Upper lobe of left lung (tissue), 6 donors: ENCODE results near the gene SHANK3. TPM values are rescaled to one million over a fixed set of nuclear protein-coding genes. Genes with fewer than 3 reads are reported as not detected.

ENCODE experiments used
- ATAC-seq, 2 donors: fragments of 200-7000 bp; cut with Tn5 transposase; one replicate each; pipeline ENCODE4 v1.9.1; 2022; ENCODE audit warnings: mild to moderate bottlenecking in 2 of 2, moderate library complexity in 2 of 2; ENCODE audit not compliant: low FRiP score in 2 of 2
- DNase-seq, 2 donors: peaks; one replicate each; pipeline ENCODE4 v3.0.0-alpha.2; 2019 to 2020
- H3K27ac ChIP-seq, 4 donors: fragments of 200-600 bp; sonication (generic); one replicate each; pipeline ENCODE4 v1.5.1; 2016 to 2019
- H3K27me3 ChIP-seq, 4 donors: fragments of 200-600 bp; sonication (generic); one replicate each; pipeline ENCODE4 v1.5.1; 2017 to 2019
- H3K36me3 ChIP-seq, 4 donors: fragments of 200-600 bp; sonication (generic); one replicate each; pipeline ENCODE4 v1.5.1; 2016 to 2019
- H3K4me1 ChIP-seq, 4 donors: fragments of 200-600 bp; sonication (generic); one replicate each; pipeline ENCODE4 v1.5.1; 2018 to 2019
- H3K4me3 ChIP-seq, 4 donors: fragments of 200-600 bp; sonication (generic); one replicate each; pipeline ENCODE4 v1.5.1; 2017 to 2019; ENCODE audit warnings: mild to moderate bottlenecking in 2 of 4, moderate library complexity in 1 of 4
- H3K9me3 ChIP-seq, 4 donors: fragments of 200-600 bp; sonication (generic); one replicate each; pipeline ENCODE4 v1.5.1; 2018 to 2019
- EP300 ChIP-seq, 4 donors: sonication (generic); formaldehyde crosslinking; IDR thresholded peaks; one replicate each; pipeline ENCODE4 v1.5.1; 2017; ENCODE audit warnings: antibody characterized with exemption in 4 of 4, control low read depth in 2 of 4
- POLR2A ChIP-seq, 4 donors: fragments of 450-650 bp; IDR thresholded peaks; one replicate each; pipeline ENCODE4 v1.5.1; 2016 to 2017; ENCODE audit warnings: antibody characterized with exemption in 4 of 4, mild to moderate bottlenecking in 2 of 4
- POLR2AphosphoS5 ChIP-seq, 2 donors: sonication (generic); formaldehyde crosslinking; IDR thresholded peaks; one replicate each; pipeline ENCODE4 v1.5.1; 2017; ENCODE audit warnings: antibody characterized with exemption in 2 of 2
- WGBS, 2 donors: methylation state at CpG; one replicate each; pipeline ENCODE4 v1.1.5; 2017 to 2018; 5-methylcytosine and 5-hydroxymethylcytosine counted together
- total RNA-seq, 6 donors: library from RNA; depleted of rRNA in 4 of 6; stranded (reverse); fragments of >200 nt in 4 of 6; gene quantifications; one replicate each; pipeline versions ENCODE4 v1.1.0 to v1.2.1, GENCODE V29; 2016 to 2021
- TF ChIP-seq, protein P1 (sequence below), 6 experiments: fragments of 450-650 bp in 4 of 6; fragments of 200-600 bp in 2 of 6; sonication (generic) in 2 of 6; IDR thresholded peaks; one replicate each; pipeline ENCODE4 v1.5.1; 2016 to 2019; ENCODE audit warnings: antibody characterized with exemption in 6 of 6
- donor health status: DM: no; HTN: no; CAD: no; lungs with moderate emphysema.
- donor health status: DM: no; HTN: yes; CAD: no; lungs with severe emphysema.

SHANK3 gene
- total RNA-seq, 6 donors from 2014 or later: 16.6 to 105 (median 51.1) TPM

DNA sequence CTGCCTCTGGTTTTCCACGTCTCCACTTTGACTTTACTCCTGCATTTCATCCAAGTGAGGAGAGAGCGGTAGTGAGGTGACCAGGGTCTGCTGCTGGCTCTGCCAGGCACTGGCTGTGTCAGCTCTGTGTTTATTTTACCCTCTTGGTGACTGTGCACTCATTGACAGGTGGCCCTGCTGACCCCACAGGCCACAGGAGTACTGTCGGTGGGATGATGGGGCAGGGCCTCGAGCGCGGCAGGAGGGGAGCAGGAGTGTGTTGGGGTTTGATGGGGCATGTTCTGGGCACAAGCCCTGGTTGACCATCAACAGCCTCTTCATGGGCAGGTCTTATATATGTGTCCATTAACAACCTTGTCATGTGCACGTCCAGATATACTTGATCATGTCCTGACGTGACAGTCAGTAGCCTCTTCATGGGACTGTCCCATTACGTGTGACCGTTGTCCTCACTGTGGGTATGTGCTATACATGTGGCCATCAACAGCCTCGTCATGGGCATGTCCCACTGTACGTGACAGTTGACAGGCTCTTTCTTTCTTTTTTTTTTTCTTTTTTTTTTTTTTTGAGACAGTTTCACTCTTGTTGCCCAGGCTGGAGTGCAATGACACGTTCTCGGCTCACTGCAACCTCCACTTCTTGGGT is 34.0 kb downstream of the SHANK3 start:
- H3K36me3 ChIP-seq: peaks cover 0 to 75% (median 18%) of the 10 kb centered on the region in 4 donors
- TF ChIP-seq POLR2AphosphoS5 (IDR thresholded peaks at IDR 0.05): no peak
- TF ChIP-seq, protein P1, sequence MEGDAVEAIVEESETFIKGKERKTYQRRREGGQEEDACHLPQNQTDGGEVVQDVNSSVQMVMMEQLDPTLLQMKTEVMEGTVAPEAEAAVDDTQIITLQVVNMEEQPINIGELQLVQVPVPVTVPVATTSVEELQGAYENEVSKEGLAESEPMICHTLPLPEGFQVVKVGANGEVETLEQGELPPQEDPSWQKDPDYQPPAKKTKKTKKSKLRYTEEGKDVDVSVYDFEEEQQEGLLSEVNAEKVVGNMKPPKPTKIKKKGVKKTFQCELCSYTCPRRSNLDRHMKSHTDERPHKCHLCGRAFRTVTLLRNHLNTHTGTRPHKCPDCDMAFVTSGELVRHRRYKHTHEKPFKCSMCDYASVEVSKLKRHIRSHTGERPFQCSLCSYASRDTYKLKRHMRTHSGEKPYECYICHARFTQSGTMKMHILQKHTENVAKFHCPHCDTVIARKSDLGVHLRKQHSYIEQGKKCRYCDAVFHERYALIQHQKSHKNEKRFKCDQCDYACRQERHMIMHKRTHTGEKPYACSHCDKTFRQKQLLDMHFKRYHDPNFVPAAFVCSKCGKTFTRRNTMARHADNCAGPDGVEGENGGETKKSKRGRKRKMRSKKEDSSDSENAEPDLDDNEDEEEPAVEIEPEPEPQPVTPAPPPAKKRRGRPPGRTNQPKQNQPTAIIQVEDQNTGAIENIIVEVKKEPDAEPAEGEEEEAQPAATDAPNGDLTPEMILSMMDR (IDR thresholded peaks at IDR 0.05): no peak
- no peak for TF ChIP-seq POLR2A (IDR thresholded peaks at IDR 0.05)
- TF ChIP-seq EP300 (IDR thresholded peaks at IDR 0.05): no peak
- no peak overlapping the region for H3K4me3 ChIP-seq
- no peaks in the 10 kb centered on the region for H3K27me3 ChIP-seq
- H3K27ac ChIP-seq: no peak overlapping the region
- ATAC-seq: no peak
- peaks cover 0 to 11% (median 6%) of the 10 kb centered on the region in 4 donors for H3K4me1 ChIP-seq
- DNase-seq: no peak
- no peaks in the 10 kb centered on the region for H3K9me3 ChIP-seq
- WGBS, 2 donors: 88 to 91% methylated on average over 10 to 14 of the region's 14 CpGs

- Histone ChIP-seq H3K27me3 (no peaks in the 10 kb centered on the region), H3K4me1 (peaks cover 7 to 20% (median 14%) of the 10 kb centered on the region in 4 donors), H3K9me3 (no peaks in the 10 kb centered on the region), H3K4me3 (no peak overlapping the region), H3K27ac (no peak overlapping the region), H3K36me3 (peaks cover 0 to 64% (median 18%) of the 10 kb centered on the region in 4 donors)
- TF ChIP-seq EP300 (IDR thresholded peaks at IDR 0.05) (no peak), POLR2AphosphoS5 (IDR thresholded peaks at IDR 0.05) (no peak), POLR2A (IDR thresholded peaks at IDR 0.05) (no peak)
- TF ChIP-seq, protein P1 (IDR thresholded peaks at IDR 0.05): no peak
- ATAC-seq (no peak), DNase-seq (no peak)
- 93 to 98% methylated on average over 3 of the region's 3 CpGs for WGBS, 2 donors
These were observed 35.9 kb downstream of the SHANK3 start for GRCh38 chr22:50708474-50708873.

DNA sequence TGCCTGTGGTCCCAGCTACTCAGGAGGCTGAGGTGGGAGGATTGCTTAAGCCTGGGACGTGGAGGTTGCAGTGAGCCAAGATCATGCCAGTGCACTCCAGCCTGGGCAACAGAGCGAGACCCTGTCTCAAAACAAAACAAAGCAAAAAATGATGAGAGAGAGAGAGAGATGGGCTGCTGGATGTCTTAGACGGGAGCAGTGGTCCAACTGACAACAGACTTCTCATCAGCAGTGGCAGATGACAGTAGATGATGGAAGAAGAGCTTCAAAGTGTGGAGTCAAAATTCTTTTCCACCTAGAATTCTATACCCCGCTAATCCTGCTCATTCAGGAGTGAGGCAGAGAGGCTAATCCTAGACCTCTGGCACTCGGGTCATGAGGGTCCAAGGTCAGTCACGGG is 36.4 kb downstream of the SHANK3 start:
- 83 to 85% methylated on average over 6 of the region's 6 CpGs for WGBS, 2 donors
- no peak for ATAC-seq
- no peaks in the 10 kb centered on the region for H3K27me3 ChIP-seq
- peaks cover 0 to 58% (median 15%) of the 10 kb centered on the region in 4 donors for H3K36me3 ChIP-seq
- H3K9me3 ChIP-seq: no peaks in the 10 kb centered on the region
- H3K4me3 ChIP-seq: no peak overlapping the region
- no peak for DNase-seq
- H3K27ac ChIP-seq: no peak overlapping the region
- TF ChIP-seq, protein P1 (IDR thresholded peaks at IDR 0.05): no peak
- TF ChIP-seq POLR2AphosphoS5 (IDR thresholded peaks at IDR 0.05): no peak
- TF ChIP-seq EP300 (IDR thresholded peaks at IDR 0.05): no peak
- no peak for TF ChIP-seq POLR2A (IDR thresholded peaks at IDR 0.05)
- peaks cover 10 to 20% (median 16%) of the 10 kb centered on the region in 4 donors for H3K4me1 ChIP-seq

GRCh38 chr22:50710221-50710620 is 37.6 kb downstream of the SHANK3 start:
- H3K4me1 ChIP-seq: peaks cover 10 to 21% (median 19%) of the 10 kb centered on the region in 4 donors
- ATAC-seq (no peak), DNase-seq (no peak)
- no peaks in the 10 kb centered on the region for H3K27me3 ChIP-seq
- 71 to 72% methylated on average over 6 of the region's 6 CpGs for WGBS, 2 donors
- TF ChIP-seq POLR2AphosphoS5 (IDR thresholded peaks at IDR 0.05) (no peak), POLR2A (IDR thresholded peaks at IDR 0.05) (no peak), EP300 (IDR thresholded peaks at IDR 0.05) (no peak)
- TF ChIP-seq, protein P1 (IDR thresholded peaks at IDR 0.05): no peak
- H3K4me3 ChIP-seq: no peak overlapping the region
- H3K9me3 ChIP-seq: no peaks in the 10 kb centered on the region
- H3K27ac ChIP-seq: peak overlapping the region in 1 of 4 donors; percentile 16
- H3K36me3 ChIP-seq: peaks cover 0 to 55% (median 8%) of the 10 kb centered on the region in 4 donors

DNA sequence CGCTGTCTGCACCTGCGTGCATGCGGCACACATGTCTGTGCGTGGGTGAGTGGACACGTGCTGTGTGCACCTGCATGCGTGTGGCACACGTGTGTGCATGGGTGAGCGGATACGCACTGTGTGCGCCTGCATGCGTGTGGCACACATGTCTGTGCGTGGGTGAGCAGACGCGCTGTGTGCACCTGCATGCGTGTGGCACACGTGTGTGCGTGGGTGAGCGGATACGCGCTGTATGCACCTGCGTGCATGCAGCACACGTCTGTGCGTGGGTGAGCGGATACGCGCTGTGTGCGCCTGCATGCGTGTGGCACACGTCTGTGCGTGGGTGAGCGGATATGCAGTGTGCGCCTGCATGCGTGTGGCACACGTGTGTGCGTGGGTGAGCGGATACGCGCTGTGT is 38.3 kb downstream of the SHANK3 start:
- WGBS, 2 donors: 88 to 93% methylated on average over 38 of the region's 38 CpGs
- no peaks in the 10 kb centered on the region for H3K9me3 ChIP-seq
- H3K27ac ChIP-seq: no peak overlapping the region
- ATAC-seq (no peak), DNase-seq (no peak)
- no peaks in the 10 kb centered on the region for H3K27me3 ChIP-seq
- peaks cover 10 to 21% (median 19%) of the 10 kb centered on the region in 4 donors for H3K4me1 ChIP-seq
- peaks cover 0 to 49% (median 5%) of the 10 kb centered on the region in 4 donors for H3K36me3 ChIP-seq
- no peak overlapping the region for H3K4me3 ChIP-seq
- TF ChIP-seq POLR2AphosphoS5 (IDR thresholded peaks at IDR 0.05): no peak
- no peak for TF ChIP-seq EP300 (IDR thresholded peaks at IDR 0.05)
- TF ChIP-seq, protein P1 (IDR thresholded peaks at IDR 0.05): no peak
- no peak for TF ChIP-seq POLR2A (IDR thresholded peaks at IDR 0.05)
